Limb (tissue), 2 donors: Measurements from ENCODE around the gene SLC8A1.

ENCODE experiments used
- DNase-seq, 2 donors: peaks; one replicate each; pipeline ENCODE4 v3.0.0-alpha.2; 2016; ENCODE audit errors: extremely low spot score in 2 of 2

The SLC8A1 gene

GRCh38 chr2:40355451-40355850 is 96.4 kb downstream of the SLC8A1 start:
- DNase-seq: no peak

- no peak for DNase-seq
Measured at GRCh38 chr2:40353231-40353630, 98.7 kb downstream of the SLC8A1 start.

GRCh38 chr2:40352703-40353099 is 99.2 kb downstream of the SLC8A1 start:
- no peak for DNase-seq

GRCh38 chr2:40352041-40352702 is 99.7 kb downstream of the SLC8A1 start:
- no peak for DNase-seq

GRCh38 chr2:40348665-40349064 is 103.2 kb downstream of the SLC8A1 start:
- DNase-seq: no peak

- no peak for DNase-seq
Measured at GRCh38 chr2:40348038-40348437, 103.9 kb downstream of the SLC8A1 start.

GRCh38 chr2:40346535-40347354 is 105.1 kb downstream of the SLC8A1 start:
- no peak for DNase-seq

- DNase-seq: no peak
Measured at GRCh38 chr2:40344364-40344763, 107.5 kb downstream of the SLC8A1 start.

GRCh38 chr2:40343902-40344301 is 108.0 kb downstream of the SLC8A1 start:
- DNase-seq: no peak

GRCh38 chr2:40341198-40341597 is 110.7 kb downstream of the SLC8A1 start:
- no peak for DNase-seq

- no peak for DNase-seq
Measured at GRCh38 chr2:40339026-40339425, 112.9 kb downstream of the SLC8A1 start.

GRCh38 chr2:40332191-40332826 is 119.6 kb downstream of the SLC8A1 start:
- DNase-seq: peak; percentile 59 to 60

- no peak for DNase-seq
Measured at GRCh38 chr2:40330096-40330495, 121.8 kb downstream of the SLC8A1 start.

- peak; percentile 27 to 31 for DNase-seq
Measured at GRCh38 chr2:40329739-40330030, 122.2 kb downstream of the SLC8A1 start.

- no peak for DNase-seq
Measured at GRCh38 chr2:40325116-40325515, 126.8 kb downstream of the SLC8A1 start.

- no peak for DNase-seq
Measured at GRCh38 chr2:40324656-40325055, 127.2 kb downstream of the SLC8A1 start.

- DNase-seq: no peak
Measured at GRCh38 chr2:40321822-40322221, 130.1 kb downstream of the SLC8A1 start.

GRCh38 chr2:40321016-40321623 is 130.8 kb downstream of the SLC8A1 start:
- no peak for DNase-seq

GRCh38 chr2:40318921-40319320 is 133.0 kb downstream of the SLC8A1 start:
- no peak for DNase-seq

- DNase-seq: no peak
Measured at GRCh38 chr2:40317761-40318160, 134.1 kb downstream of the SLC8A1 start.

GRCh38 chr2:40317046-40317445 is 134.8 kb downstream of the SLC8A1 start:
- DNase-seq: no peak

- no peak for DNase-seq
Measured at GRCh38 chr2:40316620-40317019, 135.3 kb downstream of the SLC8A1 start.
